HepG2 (cell line): ENCODE data around the gene ARHGAP25. TPM values are rescaled to one million over a fixed set of nuclear protein-coding genes. Genes with fewer than 3 reads are reported as not detected.

ENCODE experiments used
- ATAC-seq: fragments of 200-7000 bp; cut with Tn5 transposase; 3 replicates; pipeline ENCODE4 v1.9.1; 2020; ENCODE audit warnings: mild to moderate bottlenecking, moderate library complexity
- BruUV-seq: library from RNA; stranded (reverse); fragments of 400-500 nt; replicated peaks from 2 replicates; lab custom pipeline; 2021; lab: Mats Ljungman, UMichigan
- CTCF ChIA-PET: fragments of 300-600 bp; formaldehyde crosslinking; extraction: SDS; loops from one replicate; lab custom pipeline; 2021; ENCODE audit warnings: low total read pairs, inconsistent platforms, low intra/inter-chr PET ratio; lab: Yijun Ruan, JAX
- POLR2A ChIA-PET: fragments of 350-600 bp; sonication (Branson Sonifier 250); formaldehyde crosslinking; loops from one replicate; lab custom pipeline; 2020; ENCODE audit warnings: antibody characterized with exemption, inconsistent platforms; lab: Yijun Ruan, JAX
- DNase-seq: peaks from one replicate; pipeline ENCODE4 v3.0.0-alpha.2; 2015; ENCODE audit warnings: low spot score
- FAIRE-seq: peaks from 3 replicates; lab custom pipeline; 2011; peaks lifted over from hg19 to GRCh38; lab: Jason Lieb, UNC
- H2AFZ ChIP-seq: one replicate; pipeline ENCODE4 v1.6.1; 2011; ENCODE audit warnings: low read length, inconsistent platforms
- H3K27ac ChIP-seq: fragments of 300-600 bp; 3 replicates; pipeline ENCODE4 v1.8.0; 2011; ENCODE audit warnings: mixed run types, mild to moderate bottlenecking, mixed read lengths, low read length, inconsistent platforms; ENCODE audit not compliant: insufficient read depth; ENCODE audit errors: extremely low read length
- H3K27me3 ChIP-seq, 2 experiments: fragments of 200-600 bp in 1 of 2; 2 replicates in 1 of 2; 3 replicates in 1 of 2; pipeline versions ENCODE4 v1.6.0 to v1.8.0; 2011; ENCODE audit warnings: low read length in 2 of 2, mild to moderate bottlenecking in 2 of 2, moderate library complexity in 2 of 2, inconsistent platforms in 1 of 2; ENCODE audit not compliant: insufficient read depth in 2 of 2, control insufficient read depth in 1 of 2
- H3K36me3 ChIP-seq, 2 experiments: fragments of 200-600 bp in 1 of 2; replicated peaks in 1 of 2; 2 replicates in 1 of 2; 3 replicates in 1 of 2; pipeline versions ENCODE4 v1.5.1 to v1.8.0; 2011; ENCODE audit warnings: low read length in 2 of 2, inconsistent platforms in 1 of 2; ENCODE audit not compliant: insufficient read depth in 2 of 2, control insufficient read depth in 1 of 2
- H3K4me1 ChIP-seq: 2 replicates; pipeline ENCODE4 v1.5.1; 2012; ENCODE audit warnings: low read length, inconsistent platforms; ENCODE audit not compliant: insufficient read depth
- H3K4me2 ChIP-seq: 2 replicates; pipeline ENCODE4 v1.6.0; 2011; ENCODE audit warnings: low read depth, low read length, inconsistent platforms
- H3K4me3 ChIP-seq, 3 experiments: fragments of 200-600 bp in 1 of 3; sonication (generic), shearing (Covaris generic) in 1 of 3; replicated peaks in 1 of 3; 2 replicates each; pipeline ENCODE4 v1.5.1; 2011 to 2016; ENCODE audit warnings: low read length in 3 of 3, inconsistent platforms in 2 of 3, low read depth in 2 of 3, mild to moderate bottlenecking in 2 of 3, control low read depth in 1 of 3, mixed read lengths in 1 of 3; ENCODE audit not compliant: insufficient read depth in 1 of 3
- H3K79me2 ChIP-seq: one replicate; pipeline ENCODE4 v1.6.1; 2011; ENCODE audit warnings: low read length, inconsistent platforms; ENCODE audit not compliant: insufficient read depth
- H3K9ac ChIP-seq: 2 replicates; pipeline ENCODE4 v1.6.0; 2011; ENCODE audit warnings: mild to moderate bottlenecking, low read depth, low read length, inconsistent platforms; ENCODE audit not compliant: insufficient read depth
- H3K9me3 ChIP-seq: 2 replicates; pipeline ENCODE4 v1.5.1; 2012; ENCODE audit warnings: mild to moderate bottlenecking, low read length
- H4K20me1 ChIP-seq: 2 replicates; pipeline ENCODE4 v1.6.0; 2011; ENCODE audit warnings: inconsistent platforms, mild to moderate bottlenecking, low read length, moderate library complexity; ENCODE audit not compliant: insufficient read depth
- FOXP4 ChIP-seq: sonication (generic); formaldehyde crosslinking; IDR thresholded peaks from 2 replicates; pipeline ENCODE4 v1.4.0; 2020; ENCODE audit warnings: missing genetic modification reagents
- HOXA3 ChIP-seq: sonication (generic); formaldehyde crosslinking; IDR thresholded peaks from 2 replicates; pipeline ENCODE4 v1.5.0; 2020; ENCODE audit warnings: missing genetic modification reagents
- PRPF4 ChIP-seq: fragments of 200-400 bp; formaldehyde crosslinking; IDR thresholded peaks from 2 replicates; pipeline ENCODE4 v1.6.1; 2016; ENCODE audit warnings: low read length, low read depth; ENCODE audit not compliant: poor library complexity, severe bottlenecking
- SSRP1 ChIP-seq: IDR thresholded peaks from 2 replicates; pipeline ENCODE4 v1.6.1; 2016; ENCODE audit warnings: control low read depth
- U2AF1 ChIP-seq: fragments of 200-400 bp; formaldehyde crosslinking; optimal IDR thresholded peaks from 2 replicates; pipeline ENCODE3; 2017; ENCODE audit warnings: mild to moderate bottlenecking, low read depth, low read length
- ZNF660 ChIP-seq: sonication (generic); formaldehyde crosslinking; IDR thresholded peaks from 2 replicates; pipeline ENCODE4 v1.5.1; 2020; ENCODE audit warnings: mild to moderate bottlenecking, low read depth, missing genetic modification reagents, borderline replicate concordance
- ZUFSP ChIP-seq: sonication (generic); formaldehyde crosslinking; IDR thresholded peaks from 2 replicates; pipeline ENCODE4 v1.9.0; 2021; ENCODE audit warnings: missing genetic modification reagents, mild to moderate bottlenecking, borderline replicate concordance
- WGBS: methylation state at CpG from one replicate; pipeline ENCODE4 v1.1.6; 2017; ENCODE audit warnings: low lambda C conversion rate; 5-methylcytosine and 5-hydroxymethylcytosine counted together
- in situ Hi-C: cut with HindIII; loops from 2 replicates; pipeline ENCODE4 v1.10.0; 2017; ENCODE audit warnings: low pct_unique_long_range_greater_than_20kb; ENCODE audit not compliant: extremely low pct_ligation_motif_present
- intact Hi-C: fragments of 100-400 bp; cut with micrococcal nuclease; formaldehyde crosslinking; loops from one replicate; pipeline ENCODE4 v1.10.0; 2022; ENCODE audit not compliant: unreplicated experiment
- polyA plus RNA-seq, 8 experiments: library from polyadenylated mRNA; depleted of rRNA in 3 of 8; stranded (reverse) in 7 of 8; unstranded in 1 of 8; fragments of >200 nt; fragmentation: Illumina TruSeq in 4 of 8; extraction: Trizol in 4 of 8; gene quantifications; 2 replicates each; pipeline versions ENCODE4 v1.2.1 to v1.2.3, GENCODE V29; 2011 to 2016; ENCODE audit warnings: low read depth in 4 of 8, missing spikeins in 1 of 8, mixed read lengths in 1 of 8; ENCODE audit not compliant: insufficient read depth in 1 of 8
- total RNA-seq, 5 experiments: library from RNA; depleted of rRNA; stranded (reverse); fragments of >200 nt; fragmentation: Illumina TruSeq; extraction: Trizol; gene quantifications; 2 replicates each; pipeline ENCODE4 v1.2.3, GENCODE V29; 2016; ENCODE audit warnings: low read depth in 1 of 5

Gene ARHGAP25
- total and polyA plus RNA-seq, 2 of the 13 experiments (the other 11 are each of a cell fraction or from before 2014, with no cell fraction given): not detected

GRCh38 chr2:68765739-68766375, 31.2 kb downstream of the ARHGAP25 start:
- Histone ChIP-seq H3K27ac (no peak overlapping the region), H4K20me1 (no peaks in the 10 kb centered on the region), H3K9ac (no peak overlapping the region), H3K27me3 (peaks cover 0 to 42% of the 10 kb centered on the region in 2 experiments; a peak in 3 of 5 replicates), H3K4me2 (no peak overlapping the region), H3K9me3 (no peaks in the 10 kb centered on the region), H3K36me3 (no peaks in the 10 kb centered on the region), H3K4me3 (no peak overlapping the region), H3K79me2 (no peaks in the 10 kb centered on the region), H3K4me1 (no peaks in the 10 kb centered on the region), H2AFZ (no peak overlapping the region)
- WGBS: 0% methylated on average over 4 of the region's 4 CpGs
- in situ Hi-C loops: no loop called here
- no TSS peak for BruUV-seq
- FAIRE-seq: no peak
- ATAC-seq: no peak
- CTCF ChIA-PET: no interaction called here
- POLR2A ChIA-PET: no interaction called here
- DNase-seq: no peak
- TF ChIP-seq FOXP4 (CRISPR knock-in tag): no peak
- no peak for TF ChIP-seq HOXA3 (CRISPR knock-in tag)
- no peak for TF ChIP-seq PRPF4
- TF ChIP-seq ZUFSP: no peak
- TF ChIP-seq ZNF660: no peak
- TF ChIP-seq U2AF1: no peak
- TF ChIP-seq SSRP1 (CRISPR knock-in tag): no peak
- intact Hi-C loops: no loop called here
